Epithelial cell of proximal tubule (primary cell): ENCODE data around the gene RPTOR. TPM values are rescaled to one million over a fixed set of nuclear protein-coding genes. Genes with fewer than 3 reads are reported as not detected.

Experiments
- DNase-seq: peaks from one replicate; pipeline ENCODE4 v3.0.0-alpha.2; 2011; ENCODE audit warnings: low read depth
- H3K4me3 ChIP-seq: 2 replicates; pipeline ENCODE4 v1.5.1; 2011; ENCODE audit warnings: low read depth, mild to moderate bottlenecking, low read length
- total RNA-seq: library from RNA; depleted of rRNA; stranded (reverse); fragments of >200 nt; gene quantifications from 2 replicates; pipeline ENCODE4 v1.2.3, GENCODE V29; 2015
- TF ChIP-seq, protein P1 (sequence below): conservative IDR thresholded peaks from 2 replicates; pipeline ENCODE4 v1.5.1; 2012; ENCODE audit warnings: low read depth, mild to moderate bottlenecking, low read length

Gene RPTOR
- total RNA-seq, 1 donor from 2014 or later, result 24.4 TPM

DNA sequence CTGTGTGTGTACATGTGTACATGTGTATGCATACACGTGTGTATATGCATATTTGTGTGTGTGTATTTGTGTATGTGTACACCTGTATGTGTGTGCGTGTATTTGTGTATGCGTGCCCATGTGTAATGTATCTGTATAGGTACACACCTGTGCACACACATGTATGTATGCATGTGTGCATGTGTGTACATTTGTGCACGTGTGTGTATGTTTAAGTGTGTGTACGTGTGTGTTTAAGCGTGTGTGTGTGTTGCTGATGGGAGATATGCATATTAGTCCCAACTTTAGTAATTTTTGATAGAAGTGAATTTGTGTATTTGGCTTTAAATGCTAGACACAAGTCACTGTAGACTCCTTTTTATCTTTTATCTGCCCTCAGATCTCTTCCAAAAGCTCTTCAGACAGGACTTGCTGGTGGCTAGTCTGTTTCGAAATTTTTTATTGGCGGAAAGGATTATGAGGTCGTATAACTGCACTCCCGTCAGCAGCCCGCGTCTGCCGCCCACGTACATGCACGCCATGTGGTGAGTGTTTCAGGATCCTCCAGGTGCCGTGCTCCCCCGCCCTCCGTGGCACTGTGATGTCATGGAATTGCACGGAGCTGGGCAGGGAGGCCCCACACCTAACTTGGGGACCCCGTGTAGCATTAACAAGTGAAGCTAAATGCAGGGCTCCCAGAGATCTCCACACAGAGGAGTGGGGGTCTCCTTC lies 278.2 kb downstream of the RPTOR start:
- H3K4me3 ChIP-seq, result no peak overlapping the region
- TF ChIP-seq, protein P1, sequence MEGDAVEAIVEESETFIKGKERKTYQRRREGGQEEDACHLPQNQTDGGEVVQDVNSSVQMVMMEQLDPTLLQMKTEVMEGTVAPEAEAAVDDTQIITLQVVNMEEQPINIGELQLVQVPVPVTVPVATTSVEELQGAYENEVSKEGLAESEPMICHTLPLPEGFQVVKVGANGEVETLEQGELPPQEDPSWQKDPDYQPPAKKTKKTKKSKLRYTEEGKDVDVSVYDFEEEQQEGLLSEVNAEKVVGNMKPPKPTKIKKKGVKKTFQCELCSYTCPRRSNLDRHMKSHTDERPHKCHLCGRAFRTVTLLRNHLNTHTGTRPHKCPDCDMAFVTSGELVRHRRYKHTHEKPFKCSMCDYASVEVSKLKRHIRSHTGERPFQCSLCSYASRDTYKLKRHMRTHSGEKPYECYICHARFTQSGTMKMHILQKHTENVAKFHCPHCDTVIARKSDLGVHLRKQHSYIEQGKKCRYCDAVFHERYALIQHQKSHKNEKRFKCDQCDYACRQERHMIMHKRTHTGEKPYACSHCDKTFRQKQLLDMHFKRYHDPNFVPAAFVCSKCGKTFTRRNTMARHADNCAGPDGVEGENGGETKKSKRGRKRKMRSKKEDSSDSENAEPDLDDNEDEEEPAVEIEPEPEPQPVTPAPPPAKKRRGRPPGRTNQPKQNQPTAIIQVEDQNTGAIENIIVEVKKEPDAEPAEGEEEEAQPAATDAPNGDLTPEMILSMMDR, result no peak
- no peak for DNase-seq

DNA sequence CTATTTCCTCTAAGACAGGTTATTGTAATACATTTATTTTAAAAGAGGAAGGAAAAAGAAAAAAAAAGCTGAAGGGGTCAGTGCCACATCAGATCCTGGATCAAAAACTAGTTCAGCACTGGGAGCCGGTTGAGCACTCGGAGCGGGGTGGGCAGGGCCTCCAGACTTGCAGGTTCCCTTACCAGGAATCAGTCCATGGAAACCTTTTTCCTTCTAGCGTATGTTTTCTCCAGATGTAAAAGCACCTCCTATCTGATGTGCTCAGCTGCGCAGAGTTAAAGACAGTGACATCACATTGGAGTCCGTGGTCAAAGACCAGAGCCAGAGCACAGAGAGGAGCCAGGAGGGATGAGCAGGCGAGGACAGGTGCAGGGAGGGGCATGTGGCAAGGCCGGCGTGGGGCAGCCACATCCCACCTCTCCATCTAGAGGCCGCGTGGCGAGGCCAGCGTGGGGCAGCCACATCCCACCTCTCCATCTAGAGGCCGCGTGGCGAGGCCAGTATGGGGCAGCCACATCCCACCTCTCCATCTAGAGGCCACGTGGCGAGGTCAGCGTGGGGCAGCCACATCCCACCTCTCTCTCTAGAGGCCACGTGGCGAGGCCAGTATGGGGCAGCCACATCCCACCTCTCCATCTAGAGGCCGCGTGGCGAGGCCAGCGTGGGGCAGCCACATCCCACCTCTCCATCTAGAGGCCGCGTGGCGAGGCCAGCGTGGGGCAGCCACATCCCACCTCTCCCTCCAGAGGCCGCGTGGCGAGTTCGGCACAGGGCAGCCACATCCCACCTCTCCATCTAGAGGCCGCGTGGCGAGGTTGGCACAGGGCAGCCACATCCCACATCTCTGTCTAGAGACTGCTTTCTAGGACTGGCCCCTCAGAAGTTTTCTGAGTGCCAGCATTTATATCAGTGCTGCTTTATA lies 280.2 kb downstream of the RPTOR start:
- DNase-seq, result no peak
- TF ChIP-seq, protein P1, result no peak
- no peak overlapping the region for H3K4me3 ChIP-seq

- TF ChIP-seq, protein P1, result no peak
- no peak for DNase-seq
- no peak overlapping the region for H3K4me3 ChIP-seq
Observed at GRCh38 chr17:80825471-80826345, 281.1 kb downstream of the RPTOR start.

DNA sequence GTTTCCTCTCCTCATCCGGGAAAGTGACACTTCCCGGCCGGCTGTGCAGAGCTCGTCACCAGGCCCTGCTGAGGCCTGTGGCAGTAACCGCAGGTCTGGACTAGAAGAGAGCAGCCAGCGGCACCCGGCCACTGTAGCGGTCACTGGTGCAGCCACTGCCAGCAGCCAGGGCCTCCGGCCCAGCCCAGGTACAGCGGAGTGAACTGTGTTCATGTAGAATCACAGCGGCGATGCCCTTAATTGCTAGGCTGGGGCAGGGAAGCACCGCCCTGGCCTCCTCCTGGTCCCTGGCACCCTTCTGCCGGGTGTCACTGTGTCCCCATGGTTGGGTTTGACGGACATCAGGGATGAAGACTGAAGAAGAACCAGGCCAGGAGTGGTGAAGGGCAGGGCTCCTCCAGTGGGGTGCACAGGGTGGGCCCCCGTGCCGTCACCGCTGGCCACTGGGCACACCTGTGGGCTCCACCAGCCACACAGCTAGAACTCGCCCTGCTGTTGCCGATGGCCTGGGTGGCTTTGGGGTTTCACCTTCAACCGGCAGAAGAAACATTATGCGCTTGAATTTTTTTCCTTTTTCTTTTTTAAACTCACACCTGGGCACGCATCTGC lies 281.8 kb downstream of the RPTOR start:
- TF ChIP-seq, protein P1, result no peak
- no peak for DNase-seq
- H3K4me3 ChIP-seq, result no peak overlapping the region

DNA sequence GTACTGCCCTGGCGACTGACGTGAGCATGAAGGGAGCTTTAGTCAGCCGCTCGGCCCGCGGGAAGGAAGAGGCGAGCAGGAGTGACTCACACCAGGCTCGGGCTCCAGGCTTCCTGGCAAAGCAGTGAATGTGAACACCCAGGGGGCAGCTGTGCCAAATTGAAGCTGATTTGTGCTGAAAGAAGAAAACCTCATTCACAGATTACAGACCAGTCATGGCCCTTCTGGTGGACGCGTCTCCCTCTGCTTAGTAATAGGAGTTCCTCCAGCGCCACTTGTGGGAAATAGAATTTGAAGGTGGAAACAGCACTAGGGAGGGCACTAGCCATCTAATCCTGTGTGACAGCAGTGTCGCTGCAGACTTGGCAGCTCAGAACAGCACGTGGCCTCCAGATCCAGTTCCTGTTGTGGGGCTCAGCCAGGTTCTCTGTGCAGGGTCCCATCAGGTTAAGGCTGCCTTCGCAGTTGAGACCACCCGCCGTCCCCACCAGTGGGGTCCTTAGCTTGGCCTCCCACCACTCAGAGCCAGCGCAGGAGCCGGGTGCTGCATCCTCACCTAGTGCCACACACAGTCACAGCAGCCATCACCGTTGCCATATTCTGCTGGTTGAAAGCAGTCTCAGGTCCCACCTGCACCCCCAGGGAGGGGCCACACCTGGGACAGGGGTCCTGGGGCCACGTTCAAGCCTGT lies 282.5 kb downstream of the RPTOR start:
- DNase-seq, result no peak
- no peak overlapping the region for H3K4me3 ChIP-seq
- TF ChIP-seq, protein P1, result no peak
